NCI-H2107 treated with DMSO at 0.1 percent for 48 hours (cell line): Measurements from ENCODE around the gene ABHD4.
"Not testable (repeated sequence)": the region's sequence is repeated elsewhere in the genome, so short reads cannot be mapped to it uniquely, and the experiment has no call there.

ENCODE experiments used
- DNase-seq: peaks from one replicate; lab custom pipeline; 2025; ENCODE audit not compliant: unreplicated experiment; lab: John Stamatoyannopoulos, UW

Gene ABHD4

GRCh38 chr14:22561366-22561660 lies 36.8 kb upstream of the ABHD4 start:
- no peak for DNase-seq

GRCh38 chr14:22561661-22562579 lies 36.2 kb upstream of the ABHD4 start:
- no peak for DNase-seq

DNA sequence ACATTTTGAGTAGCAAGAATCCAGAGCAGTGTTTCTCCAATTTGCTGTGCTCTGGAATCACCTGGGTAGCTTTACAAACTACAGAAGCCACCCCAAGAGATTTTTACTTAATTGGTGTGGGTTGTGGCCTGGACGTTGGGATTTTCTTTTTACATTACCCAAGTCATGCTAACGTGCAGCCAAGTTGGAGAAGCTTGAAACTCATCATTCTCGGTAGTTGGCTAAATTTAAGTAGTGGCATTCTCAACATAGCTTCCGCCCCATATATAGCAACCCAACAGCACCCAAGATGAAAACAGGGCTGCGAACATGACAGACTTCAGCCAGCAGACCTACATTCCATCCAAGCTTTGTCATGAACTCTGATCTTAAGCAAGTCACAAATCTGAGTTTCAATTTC lies 34.1 kb upstream of the ABHD4 start:
- DNase-seq: no peak

DNA sequence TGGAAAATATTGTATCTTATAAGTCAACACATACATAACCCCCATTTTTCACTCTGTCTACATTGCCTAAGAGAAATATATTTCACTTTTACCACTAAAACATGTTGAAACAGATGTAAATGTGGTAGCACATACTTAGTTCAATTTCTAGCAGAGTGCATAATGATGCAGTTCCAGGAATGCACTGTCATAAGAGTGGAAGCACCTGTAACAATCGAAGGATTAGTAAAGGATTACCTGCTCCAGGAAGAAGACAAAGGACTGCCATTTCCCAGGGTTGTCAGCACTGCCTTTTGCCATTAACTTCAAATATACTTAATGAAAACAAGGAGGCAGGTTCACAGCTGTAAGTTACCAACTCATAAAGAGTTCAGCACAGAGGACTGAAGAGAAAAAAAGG lies 33.6 kb upstream of the ABHD4 start:
- no peak for DNase-seq

- no peak for DNase-seq
Observed at GRCh38 chr14:22565391-22565945, 32.6 kb upstream of the ABHD4 start.

- DNase-seq: not testable (repeated sequence)
Observed at GRCh38 chr14:22566266-22566665, 31.8 kb upstream of the ABHD4 start.

- no peak for DNase-seq
Observed at GRCh38 chr14:22566845-22567244, 31.3 kb upstream of the ABHD4 start.

- DNase-seq: peak; percentile 18
Observed at GRCh38 chr14:22567437-22567836, 30.7 kb upstream of the ABHD4 start.

DNA sequence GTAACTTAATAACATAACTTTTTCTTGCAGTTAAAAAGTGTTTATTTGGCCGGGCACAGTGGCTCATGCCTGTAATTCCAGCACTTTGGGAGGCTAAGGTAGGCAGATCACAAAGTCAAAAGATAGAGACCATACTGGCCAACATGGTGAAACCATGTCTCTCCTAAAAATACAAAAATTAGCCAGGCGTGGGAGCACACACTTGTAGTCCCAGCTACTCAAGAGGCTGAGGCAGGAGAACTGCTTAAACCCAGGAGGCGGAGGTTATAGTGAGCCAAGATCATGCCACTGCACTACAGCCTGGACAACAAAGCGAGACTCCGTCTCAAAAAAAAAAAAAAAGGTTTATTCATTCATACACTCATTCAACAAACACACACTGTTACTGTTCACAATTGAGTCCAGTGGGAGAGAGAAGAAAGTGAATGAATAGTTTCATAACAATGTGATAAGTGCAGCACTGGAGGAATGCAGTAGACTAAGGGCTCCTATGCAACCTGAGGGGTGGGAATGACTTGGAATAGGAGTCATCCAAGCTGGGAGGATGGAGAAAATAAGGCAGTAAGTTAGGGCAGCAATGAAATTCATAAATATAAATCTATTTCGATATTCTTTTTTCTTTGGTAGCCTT lies 28.9 kb upstream of the ABHD4 start:
- DNase-seq: no peak

GRCh38 chr14:22569737-22570131 lies 28.4 kb upstream of the ABHD4 start:
- no peak for DNase-seq

- peak; percentile 89 for DNase-seq
Observed at GRCh38 chr14:22570132-22570949, 27.8 kb upstream of the ABHD4 start.

GRCh38 chr14:22572562-22573058 lies 25.5 kb upstream of the ABHD4 start:
- no peak for DNase-seq

GRCh38 chr14:22573804-22574203 lies 24.3 kb upstream of the ABHD4 start:
- DNase-seq: no peak

DNA sequence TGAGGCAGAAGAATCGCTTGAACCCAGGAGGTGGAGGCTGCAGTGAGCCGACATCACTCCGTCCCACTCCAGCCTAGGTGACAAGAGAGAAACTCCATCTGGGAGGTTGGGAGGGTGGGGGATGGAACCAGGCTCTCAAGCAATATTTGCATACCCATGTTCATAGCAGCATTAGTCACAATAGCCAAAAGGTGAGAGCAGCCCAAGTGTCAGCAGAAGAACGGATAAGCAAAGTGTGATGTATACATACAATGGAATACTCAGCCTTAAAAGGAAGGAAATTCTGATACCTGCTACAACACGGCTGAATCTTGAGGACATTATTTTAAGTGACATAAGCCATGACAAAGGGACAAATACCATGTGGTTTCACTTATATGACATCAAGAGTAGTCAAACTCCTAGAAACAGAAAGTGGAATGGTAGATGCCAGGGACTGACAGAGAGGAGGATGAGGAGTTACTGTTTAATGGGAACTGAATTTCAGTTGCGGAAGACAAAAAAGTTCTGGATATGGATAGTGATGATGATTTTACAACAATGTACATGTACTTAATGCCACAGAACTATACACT lies 20.7 kb upstream of the ABHD4 start:
- DNase-seq: no peak

DNA sequence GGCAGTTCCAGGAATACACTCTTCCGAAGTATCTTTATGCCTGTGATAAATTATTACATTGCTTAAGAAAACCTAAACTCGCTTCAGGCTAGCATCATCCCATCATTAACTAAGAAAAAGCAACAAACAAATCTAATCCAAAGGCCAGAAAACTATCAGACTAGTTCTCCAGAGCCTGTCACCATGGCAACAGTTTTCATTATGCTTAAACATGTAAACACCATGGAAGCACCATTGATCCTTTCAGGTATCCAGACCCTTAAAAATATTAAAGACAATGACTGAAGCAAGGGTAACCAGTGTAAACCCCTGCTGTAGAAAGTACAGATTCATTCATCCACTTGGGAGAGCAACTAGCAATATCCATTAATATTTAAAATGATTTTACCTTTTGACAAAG lies 18.9 kb upstream of the ABHD4 start:
- DNase-seq: no peak

GRCh38 chr14:22579881-22580280 lies 18.2 kb upstream of the ABHD4 start:
- DNase-seq: no peak

DNA sequence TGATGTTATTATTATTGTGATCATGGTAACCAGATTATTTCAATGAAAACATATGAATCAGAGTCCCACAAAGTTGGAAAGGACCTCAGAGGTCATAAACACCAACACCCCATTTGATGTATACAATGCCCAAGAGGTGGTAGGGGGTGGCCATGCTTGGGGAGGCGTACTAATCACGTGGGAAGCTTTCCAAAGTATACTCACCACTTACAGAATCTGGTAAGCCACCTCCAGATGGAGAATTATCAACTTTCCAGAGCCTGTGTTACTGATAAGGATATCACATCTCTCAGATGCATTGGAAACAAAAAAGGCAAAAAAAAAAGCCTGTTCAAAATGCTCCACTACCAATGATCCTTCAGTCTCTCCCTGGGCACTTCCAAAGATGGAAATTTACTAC lies 17.5 kb upstream of the ABHD4 start:
- no peak for DNase-seq

DNA sequence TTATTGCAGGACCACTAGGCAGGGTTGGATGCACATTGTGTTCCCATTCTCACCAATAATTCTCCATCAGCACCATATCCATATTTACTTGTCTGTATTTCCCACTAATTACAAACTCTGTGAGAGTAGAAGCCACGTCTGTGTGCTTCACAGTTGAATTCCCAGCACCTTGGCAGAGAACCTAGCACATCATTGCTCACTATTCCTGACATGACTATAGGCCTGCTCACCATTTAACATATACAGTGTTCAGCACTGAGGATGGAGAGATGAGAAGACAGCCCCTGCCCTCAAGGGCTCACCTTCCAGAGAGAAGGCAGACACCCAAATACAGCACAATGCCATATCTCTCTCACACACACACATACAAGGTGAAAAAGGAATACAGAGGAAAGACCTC lies 14.1 kb upstream of the ABHD4 start:
- no peak for DNase-seq

DNA sequence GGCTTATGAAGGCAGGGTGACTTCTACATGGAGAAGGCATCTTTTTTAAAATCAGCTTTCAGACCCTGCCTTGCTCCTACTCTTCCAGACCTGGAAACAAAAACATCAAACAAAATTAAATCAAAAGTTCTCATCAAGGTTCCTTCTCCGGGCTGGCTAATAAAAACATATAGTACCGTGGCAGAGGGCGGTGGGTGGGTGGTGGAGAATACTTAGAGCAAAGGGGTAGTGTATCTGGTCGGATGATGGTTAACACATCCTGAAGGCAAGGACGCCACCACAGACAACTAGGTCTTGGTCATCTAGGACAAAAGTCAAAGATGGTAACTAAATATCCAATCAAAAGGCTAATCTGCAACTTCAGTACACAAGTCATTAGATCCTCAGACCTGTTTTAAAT lies 10.9 kb upstream of the ABHD4 start:
- no peak for DNase-seq

- DNase-seq: not testable (repeated sequence)
Observed at GRCh38 chr14:22587677-22588422, 10.2 kb upstream of the ABHD4 start.
